SH-SY5Y (cell line): ENCODE measurements around the gene PRR33.

Experiments
- GATA2 ChIP-seq: IDR thresholded peaks from 2 replicates; pipeline ENCODE4 v1.6.1; 2011; ENCODE audit warnings: mild to moderate bottlenecking, low read depth, low read length
- GATA3 ChIP-seq: IDR thresholded peaks from 2 replicates; pipeline ENCODE4 v1.6.1; 2011; ENCODE audit warnings: low read depth, mild to moderate bottlenecking, low read length, moderate library complexity

DNA sequence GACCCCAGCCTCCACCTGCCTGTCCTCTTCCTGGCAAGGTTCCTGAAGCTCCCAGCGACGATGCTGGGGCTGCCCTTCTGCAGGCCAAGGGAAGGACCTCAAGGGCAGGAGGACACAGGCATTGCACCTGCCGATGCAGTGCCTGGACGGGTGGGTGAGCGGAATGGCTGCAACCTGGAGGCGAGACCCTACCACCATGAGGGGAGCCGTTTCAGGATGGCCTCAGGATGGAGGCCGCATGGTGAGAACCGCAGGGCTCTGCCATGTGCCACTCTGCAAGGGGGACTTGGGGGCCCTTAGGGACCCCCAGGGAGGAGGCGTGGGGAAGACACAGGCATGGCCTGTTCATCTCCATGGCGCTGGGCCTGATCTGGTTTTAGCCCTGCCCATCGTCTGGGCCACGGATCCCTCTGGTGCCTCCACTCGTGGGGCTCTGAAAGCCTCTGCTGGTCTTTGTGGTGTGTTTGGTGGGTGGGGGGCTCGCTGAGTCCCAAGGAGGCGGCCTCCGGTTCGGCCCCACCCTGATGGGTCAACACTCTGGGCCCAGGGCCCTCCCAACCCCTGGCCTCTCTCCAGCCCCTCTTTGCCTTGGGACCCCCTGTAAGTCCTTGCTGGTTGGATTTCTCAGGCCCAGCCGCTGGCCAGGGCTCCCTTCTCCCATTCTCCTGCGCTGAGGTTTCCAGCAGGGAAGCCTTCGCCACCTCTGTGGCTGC, 40.1 kb downstream of the PRR33 start:
- TF ChIP-seq GATA3 (no peak), GATA2 (no peak)
